MM.1S (cell line): ENCODE measurements around the gene HSD11B2.

Source experiments
- DNase-seq: peaks from one replicate; pipeline ENCODE4 v3.0.0-alpha.2; 2015
- H2AFZ ChIP-seq: fragments of 300-600 bp; sonication (generic); 2 replicates; pipeline ENCODE4 v1.6.0; 2016; ENCODE audit warnings: antibody characterized with exemption, low read length
- H3F3A ChIP-seq: fragments of 300-600 bp; sonication (generic); 2 replicates; pipeline ENCODE4 v1.6.1; 2016; ENCODE audit warnings: mild to moderate bottlenecking, antibody characterized with exemption, low read length, moderate library complexity, mixed read lengths; ENCODE audit not compliant: insufficient read depth
- H3K27ac ChIP-seq: fragments of 300-600 bp; sonication (generic); 2 replicates; pipeline ENCODE4 v1.5.1; 2016; ENCODE audit warnings: mild to moderate bottlenecking, low read length
- H3K27me3 ChIP-seq: fragments of 300-600 bp; sonication (generic); replicated peaks from 2 replicates; pipeline ENCODE4 v1.6.0; 2016; ENCODE audit warnings: low read length; ENCODE audit not compliant: insufficient read depth
- H3K36me3 ChIP-seq: fragments of 300-600 bp; sonication (generic); replicated peaks from 2 replicates; pipeline ENCODE4 v1.6.1; 2016; ENCODE audit warnings: mild to moderate bottlenecking, low read length, mixed read lengths; ENCODE audit not compliant: insufficient read depth
- H3K4me1 ChIP-seq: fragments of 300-600 bp; sonication (generic); 2 replicates; pipeline ENCODE4 v1.6.1; 2016; ENCODE audit warnings: low read length, mixed read lengths
- H3K4me2 ChIP-seq: fragments of 300-600 bp; sonication (generic); 2 replicates; pipeline ENCODE4 v1.6.0; 2016; ENCODE audit warnings: low read depth, low read length
- H3K4me3 ChIP-seq: fragments of 300-600 bp; sonication (generic); 2 replicates; pipeline ENCODE4 v1.5.1; 2016; ENCODE audit warnings: low read length, mixed read lengths
- H3K79me2 ChIP-seq: fragments of 300-600 bp; sonication (generic); 2 replicates; pipeline ENCODE4 v1.6.1; 2016; ENCODE audit warnings: mixed run types, low read length, mixed read lengths
- H3K9ac ChIP-seq: fragments of 300-600 bp; sonication (generic); 2 replicates; pipeline ENCODE4 v1.6.1; 2016; ENCODE audit warnings: low read length, mixed read lengths
- H3K9me2 ChIP-seq: fragments of 300-600 bp; sonication (generic); replicated peaks from 2 replicates; pipeline ENCODE4 v1.6.1; 2016; ENCODE audit warnings: mild to moderate bottlenecking, low read length, mixed read lengths; ENCODE audit not compliant: insufficient read depth
- H3K9me3 ChIP-seq: fragments of 300-600 bp; sonication (generic); replicated peaks from 2 replicates; pipeline ENCODE4 v1.6.1; 2016; ENCODE audit warnings: mild to moderate bottlenecking, low read length, mixed read lengths; ENCODE audit not compliant: insufficient read depth
- H4K20me1 ChIP-seq: fragments of 300-600 bp; sonication (generic); 2 replicates; pipeline ENCODE4 v1.6.1; 2016; ENCODE audit warnings: mild to moderate bottlenecking, low read length, moderate library complexity, mixed read lengths; ENCODE audit not compliant: insufficient read depth
- EZH2 ChIP-seq: fragments of 300-600 bp; sonication (generic); optimal IDR thresholded peaks from 2 replicates; pipeline ENCODE3; 2017; ENCODE audit warnings: low read depth, mild to moderate bottlenecking, antibody characterized with exemption, low read length, mixed read lengths
- EZH2phosphoT487 ChIP-seq: fragments of 300-600 bp; sonication (generic); IDR thresholded peaks from 2 replicates; pipeline ENCODE4 v1.6.1; 2018; ENCODE audit warnings: antibody characterized with exemption, low read length
- TF ChIP-seq, protein P1 (sequence below): fragments of 300-600 bp; sonication (generic); IDR thresholded peaks from 2 replicates; pipeline ENCODE4 v1.5.1; 2016; ENCODE audit warnings: antibody characterized with exemption, low read length, mixed read lengths

HSD11B2 gene

DNA sequence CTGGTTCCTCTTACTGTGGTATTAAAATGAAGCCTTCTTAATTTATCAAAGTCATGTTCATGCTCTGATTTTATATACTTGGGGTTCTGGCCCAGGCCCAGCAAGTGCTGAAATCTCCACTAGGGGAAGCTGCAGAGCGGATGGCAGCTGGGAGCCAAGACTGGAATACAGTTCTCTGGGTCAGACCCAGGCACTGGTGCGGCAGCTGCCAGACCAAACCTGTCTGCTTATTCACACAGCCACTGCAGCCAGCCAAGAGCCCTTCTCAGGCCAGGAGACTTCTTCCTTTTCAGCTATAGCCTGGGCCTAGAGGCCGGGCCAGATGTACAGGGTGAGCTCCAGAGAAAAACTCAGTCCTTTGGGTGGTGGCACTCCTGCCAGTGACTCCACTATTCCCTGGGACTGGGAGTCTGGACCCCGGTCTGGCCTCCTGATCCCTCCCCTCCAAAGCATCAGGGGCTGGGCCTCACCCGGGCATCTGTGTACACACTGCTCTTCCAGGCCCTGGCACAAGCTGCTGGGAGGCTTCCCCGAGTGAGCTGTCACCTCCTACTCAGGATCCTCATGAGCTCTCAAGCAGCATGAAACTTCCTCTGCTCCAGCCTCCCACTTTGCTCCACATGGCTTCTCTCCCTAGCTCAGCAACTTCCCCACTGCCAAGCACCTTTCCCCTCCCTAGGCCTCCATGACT, 25.6 kb downstream of the HSD11B2 start:
- H4K20me1 ChIP-seq = no peaks in the 10 kb centered on the region
- H3K36me3 ChIP-seq = no peaks in the 10 kb centered on the region
- H3F3A ChIP-seq = no peaks in the 10 kb centered on the region; the same call in 1 of the 2 replicates
- H3K27ac ChIP-seq = no peak overlapping the region
- H3K9me2 ChIP-seq = no peaks in the 10 kb centered on the region
- no peak overlapping the region for H2AFZ ChIP-seq
- H3K9me3 ChIP-seq = no peaks in the 10 kb centered on the region
- H3K4me3 ChIP-seq = no peak overlapping the region
- H3K4me2 ChIP-seq = no peak overlapping the region
- no peak overlapping the region for H3K9ac ChIP-seq
- no peaks in the 10 kb centered on the region for H3K27me3 ChIP-seq
- peaks cover 47% of the 10 kb centered on the region for H3K79me2 ChIP-seq
- no peak for DNase-seq
- no peaks in the 10 kb centered on the region for H3K4me1 ChIP-seq
- TF ChIP-seq, protein P1, sequence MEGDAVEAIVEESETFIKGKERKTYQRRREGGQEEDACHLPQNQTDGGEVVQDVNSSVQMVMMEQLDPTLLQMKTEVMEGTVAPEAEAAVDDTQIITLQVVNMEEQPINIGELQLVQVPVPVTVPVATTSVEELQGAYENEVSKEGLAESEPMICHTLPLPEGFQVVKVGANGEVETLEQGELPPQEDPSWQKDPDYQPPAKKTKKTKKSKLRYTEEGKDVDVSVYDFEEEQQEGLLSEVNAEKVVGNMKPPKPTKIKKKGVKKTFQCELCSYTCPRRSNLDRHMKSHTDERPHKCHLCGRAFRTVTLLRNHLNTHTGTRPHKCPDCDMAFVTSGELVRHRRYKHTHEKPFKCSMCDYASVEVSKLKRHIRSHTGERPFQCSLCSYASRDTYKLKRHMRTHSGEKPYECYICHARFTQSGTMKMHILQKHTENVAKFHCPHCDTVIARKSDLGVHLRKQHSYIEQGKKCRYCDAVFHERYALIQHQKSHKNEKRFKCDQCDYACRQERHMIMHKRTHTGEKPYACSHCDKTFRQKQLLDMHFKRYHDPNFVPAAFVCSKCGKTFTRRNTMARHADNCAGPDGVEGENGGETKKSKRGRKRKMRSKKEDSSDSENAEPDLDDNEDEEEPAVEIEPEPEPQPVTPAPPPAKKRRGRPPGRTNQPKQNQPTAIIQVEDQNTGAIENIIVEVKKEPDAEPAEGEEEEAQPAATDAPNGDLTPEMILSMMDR = no peak
- TF ChIP-seq EZH2phosphoT487 (no peak), EZH2 (no peak)

DNA sequence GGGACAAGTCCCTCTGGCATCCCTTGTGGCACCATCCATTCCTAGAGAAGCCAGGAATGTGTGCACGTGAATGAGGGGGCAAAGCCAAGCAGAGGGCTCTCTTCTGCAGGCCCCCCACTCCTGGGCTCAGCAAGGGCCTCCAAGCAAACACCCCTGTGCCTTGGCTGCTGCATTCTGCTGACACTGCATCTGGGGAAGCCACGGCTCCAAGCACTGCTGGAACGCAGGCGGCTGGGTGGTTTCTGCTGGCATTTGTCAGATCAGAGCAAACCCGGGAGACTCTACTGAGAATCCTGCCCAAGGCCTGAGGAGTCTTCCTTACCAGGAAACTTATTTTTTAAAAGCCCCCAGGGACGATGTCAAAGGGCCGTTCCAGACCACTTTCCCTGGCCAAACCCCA, 26.7 kb downstream of the HSD11B2 start:
- no peaks in the 10 kb centered on the region; the same call in 1 of the 2 replicates for H3F3A ChIP-seq
- no peaks in the 10 kb centered on the region for H3K9me3 ChIP-seq
- H3K9me2 ChIP-seq = no peaks in the 10 kb centered on the region
- no peak overlapping the region for H2AFZ ChIP-seq
- no peak for DNase-seq
- peaks cover 57% of the 10 kb centered on the region for H3K79me2 ChIP-seq
- H3K4me1 ChIP-seq = no peaks in the 10 kb centered on the region
- no peak overlapping the region for H3K9ac ChIP-seq
- no peaks in the 10 kb centered on the region for H3K27me3 ChIP-seq
- H4K20me1 ChIP-seq = no peaks in the 10 kb centered on the region
- H3K4me3 ChIP-seq = no peak overlapping the region
- H3K4me2 ChIP-seq = no peak overlapping the region
- no peak overlapping the region for H3K27ac ChIP-seq
- no peaks in the 10 kb centered on the region for H3K36me3 ChIP-seq
- TF ChIP-seq, protein P1 = no peak
- TF ChIP-seq EZH2 (no peak), EZH2phosphoT487 (no peak)

DNA sequence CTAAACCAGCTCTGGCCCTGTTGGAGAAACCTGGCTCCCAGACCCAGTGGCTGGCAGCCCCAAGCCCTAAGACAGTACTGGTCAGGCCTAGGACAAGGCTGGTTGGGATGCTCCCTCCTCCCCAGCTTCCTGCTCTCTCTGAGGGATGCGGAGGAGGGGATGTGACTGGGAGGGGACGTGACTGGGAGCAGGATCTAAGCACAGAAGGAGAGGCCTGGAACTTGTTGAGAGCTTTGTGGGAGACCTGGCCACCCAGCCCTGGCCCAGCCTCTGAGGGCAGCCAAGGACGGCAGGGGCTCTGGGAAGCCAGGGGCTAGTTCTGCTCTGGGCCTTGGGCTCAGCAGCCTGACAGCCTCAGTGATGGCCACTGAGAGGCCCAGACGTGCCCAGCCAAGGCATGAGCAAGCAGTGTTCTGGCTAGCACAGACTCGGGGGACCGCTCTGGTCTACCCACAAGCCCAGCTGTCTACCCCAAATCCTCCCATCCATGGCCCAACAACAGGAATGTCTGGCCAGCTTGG, 27.3 kb downstream of the HSD11B2 start:
- Histone ChIP-seq H2AFZ (no peak overlapping the region), H3K9me2 (no peaks in the 10 kb centered on the region), H3K79me2 (peaks cover 63% of the 10 kb centered on the region), H3K27ac (no peak overlapping the region), H4K20me1 (no peaks in the 10 kb centered on the region), H3K4me3 (no peak overlapping the region), H3K4me1 (no peaks in the 10 kb centered on the region), H3K4me2 (no peak overlapping the region), H3K9me3 (no peaks in the 10 kb centered on the region), H3K36me3 (no peaks in the 10 kb centered on the region), H3F3A (no peaks in the 10 kb centered on the region; the same call in 1 of the 2 replicates), H3K9ac (no peak overlapping the region), H3K27me3 (no peaks in the 10 kb centered on the region)
- DNase-seq = no peak
- TF ChIP-seq, protein P1 = no peak
- TF ChIP-seq EZH2 (no peak), EZH2phosphoT487 (no peak)
